Colonic mucosa (tissue), 4 donors: Measurements from ENCODE around the gene LRIG1. TPM values are rescaled to one million over a fixed set of nuclear protein-coding genes. Genes with fewer than 3 reads are reported as not detected.

Experiments
- DNase-seq: peaks from one replicate; pipeline ENCODE4 v3.0.0-alpha.2; 2020
- H3K27ac ChIP-seq: fragments of 200-600 bp; one replicate; pipeline ENCODE4 v1.8.0; 2021
- H3K27me3 ChIP-seq: fragments of 200-600 bp; one replicate; pipeline ENCODE4 v1.8.0; 2021
- H3K36me3 ChIP-seq: fragments of 200-600 bp; one replicate; pipeline ENCODE4 v1.8.0; 2021
- H3K4me1 ChIP-seq: fragments of 200-600 bp; one replicate; pipeline ENCODE4 v1.8.0; 2021; ENCODE audit warnings: mild to moderate bottlenecking
- H3K4me3 ChIP-seq: fragments of 200-600 bp; one replicate; pipeline ENCODE4 v1.8.0; 2021
- H3K9ac ChIP-seq, 2 donors: one replicate each; pipeline ENCODE4 v1.7.0; 2013; ENCODE audit warnings: control low read depth in 2 of 2, low read depth in 2 of 2, low read length in 2 of 2
- H3K9me3 ChIP-seq: fragments of 200-600 bp; one replicate; pipeline ENCODE4 v1.8.0; 2021
- CTCF ChIP-seq: fragments of 200-600 bp; IDR thresholded peaks from one replicate; pipeline ENCODE4 v1.8.0; 2022; ENCODE audit warnings: antibody characterized with exemption, mild to moderate bottlenecking
- intact Hi-C: fragments of 100-400 bp; cut with DNase I; formaldehyde crosslinking; loops from one replicate; pipeline ENCODE4 v1.14.1; 2022
- total RNA-seq, 2 donors: library from RNA; stranded (reverse); fragmentation: NEBNext Ultra II Directional in 1 of 2; extraction: Animal tissue kit (Norgen Biotek cat#: 25700) in 1 of 2; gene quantifications; one replicate each; pipeline ENCODE4 v1.2.1, GENCODE V29; 2021
- donor health status: healthy.
- donor health status: DM: no; HTN: no; CAD: no.
- donor health status: DM: no; HTN: no; CAD: no.

LRIG1 gene
- total RNA-seq, 2 donors from 2014 or later: 43.9 to 57.5 TPM

GRCh38 chr3:66400411-66401156 is 100.2 kb downstream of the LRIG1 start:
- intact Hi-C loops: loop anchor here (10.0 kb wide), 1 partner anchor 94 kb away; no protein-coding TSS in a partner anchor
- no peaks in the 10 kb centered on the region for H3K9me3 ChIP-seq
- peaks cover 8% of the 10 kb centered on the region for H3K36me3 ChIP-seq
- no peak for TF ChIP-seq CTCF
- no peak overlapping the region for H3K4me3 ChIP-seq
- H3K4me1 ChIP-seq: no peaks in the 10 kb centered on the region
- no peaks in the 10 kb centered on the region for H3K27me3 ChIP-seq
- no peak overlapping the region for H3K27ac ChIP-seq
- no peak overlapping the region for H3K9ac ChIP-seq
- DNase-seq: no peak

- Histone ChIP-seq H3K27me3 (no peaks in the 10 kb centered on the region), H3K9ac (no peak overlapping the region), H3K4me1 (no peaks in the 10 kb centered on the region), H3K9me3 (no peaks in the 10 kb centered on the region), H3K27ac (no peak overlapping the region), H3K4me3 (no peak overlapping the region), H3K36me3 (peaks cover 8% of the 10 kb centered on the region)
- intact Hi-C loops: loop anchor here (10.0 kb wide), 1 partner anchor 95 kb away; no protein-coding TSS in a partner anchor
- no peak for TF ChIP-seq CTCF
- no peak for DNase-seq
Measured at GRCh38 chr3:66399529-66400232, 101.1 kb downstream of the LRIG1 start.

GRCh38 chr3:66398228-66399025 is 102.4 kb downstream of the LRIG1 start:
- Histone ChIP-seq H3K36me3 (peaks cover 8% of the 10 kb centered on the region), H3K27ac (no peak overlapping the region), H3K9ac (no peak overlapping the region), H3K4me1 (no peaks in the 10 kb centered on the region), H3K4me3 (no peak overlapping the region), H3K27me3 (no peaks in the 10 kb centered on the region), H3K9me3 (no peaks in the 10 kb centered on the region)
- intact Hi-C loops: no loop called here
- no peak for DNase-seq
- TF ChIP-seq CTCF: no peak

- no peak for TF ChIP-seq CTCF
- H3K9me3 ChIP-seq: no peaks in the 10 kb centered on the region
- no peak for DNase-seq
- intact Hi-C loops: no loop called here
- H3K36me3 ChIP-seq: peaks cover 8% of the 10 kb centered on the region
- no peaks in the 10 kb centered on the region for H3K4me1 ChIP-seq
- H3K9ac ChIP-seq: no peak overlapping the region
- H3K27me3 ChIP-seq: no peaks in the 10 kb centered on the region
- no peak overlapping the region for H3K4me3 ChIP-seq
- no peak overlapping the region for H3K27ac ChIP-seq
Measured at GRCh38 chr3:66397745-66398144, 103.1 kb downstream of the LRIG1 start.

- no peak for TF ChIP-seq CTCF
Measured at GRCh38 chr3:66396888-66397287, 103.9 kb downstream of the LRIG1 start.

More at GRCh38 chr3:66396888-66397287, 103.9 kb downstream of the LRIG1 start:
- Histone ChIP-seq H3K27me3 (no peaks in the 10 kb centered on the region), H3K9ac (no peak overlapping the region), H3K36me3 (peaks cover 8% of the 10 kb centered on the region), H3K4me1 (no peaks in the 10 kb centered on the region), H3K27ac (no peak overlapping the region), H3K9me3 (no peaks in the 10 kb centered on the region), H3K4me3 (no peak overlapping the region)
- no peak for DNase-seq
- intact Hi-C loops: no loop called here
